ENCODE results near the gene PCDHGA1.

PCDHGA1 gene

GRCh38 chr5:141492168-141492885, 162.0 kb downstream of the PCDHGA1 start:
- Histone ChIP-seq H3K4me1 (peaks cover 90 to 100% (median 100%) of the 10 kb centered on the region in 10 experiments), H3K27ac (peak overlapping the region; percentile 69 to 97 (median 92); a peak in 21 of 22 replicates), H3K4me3 (peak overlapping the region; percentile 52 to 77 (median 62)), H3K9me3 (replicated peaks in 1 of 11) (no peaks in the 10 kb centered on the region; a peak in 1 of 22 replicates), H3K36me3 (peaks cover 0 to 62% (median 43%) of the 10 kb centered on the region in 11 experiments; a peak in 20 of 22 replicates), H3K4me2 (peak overlapping the region; percentile 93 to 99 (median 97)), H3K9ac (peak overlapping the region; percentile 80 to 90 (median 86)), H3K27me3 (no peaks in the 10 kb centered on the region), H4K20me1 (peaks cover 0 to 38% (median 25%) of the 10 kb centered on the region in 11 experiments; a peak in 13 of 22 replicates)
- TF ChIP-seq Cebpa-rat (IDR thresholded peaks at IDR 0.05), result no peak

GRCh38 chr5:141493500-141494422, 163.4 kb downstream of the PCDHGA1 start:
- Histone ChIP-seq H3K4me3 (peak overlapping the region in 8 of 10 experiments; percentile 52 to 77 (median 60); a peak in 12 of 20 replicates), H3K27ac (peak overlapping the region in 10 of 11 experiments; percentile 81 to 97 (median 93); a peak in 20 of 22 replicates), H3K36me3 (peaks cover 3 to 60% (median 43%) of the 10 kb centered on the region in 11 experiments; a peak in 19 of 22 replicates), H3K4me1 (peaks cover 76 to 99% (median 98%) of the 10 kb centered on the region in 10 experiments), H3K9ac (peak overlapping the region; percentile 80 to 90 (median 86); a peak in 19 of 22 replicates), H3K4me2 (peak overlapping the region; percentile 93 to 99 (median 97)), H3K27me3 (no peaks in the 10 kb centered on the region), H3K9me3 (replicated peaks in 1 of 11) (no peaks in the 10 kb centered on the region), H4K20me1 (peaks cover 0 to 25% (median 14%) of the 10 kb centered on the region in 11 experiments; a peak in 10 of 22 replicates)
- no peak for TF ChIP-seq Cebpa-rat (IDR thresholded peaks at IDR 0.05)

- Histone ChIP-seq H3K36me3 (peaks cover 7 to 60% (median 42%) of the 10 kb centered on the region in 11 experiments; a peak in 19 of 22 replicates), H3K27ac (peak overlapping the region; percentile 48 to 97 (median 92)), H3K4me2 (peak overlapping the region; percentile 93 to 99 (median 97)), H3K9ac (peak overlapping the region; percentile 73 to 90 (median 86)), H3K27me3 (no peaks in the 10 kb centered on the region), H4K20me1 (peaks cover 0 to 16% (median 6%) of the 10 kb centered on the region in 11 experiments; a peak in 9 of 22 replicates), H3K4me1 (peaks cover 64 to 97% (median 91%) of the 10 kb centered on the region in 10 experiments), H3K9me3 (replicated peaks in 1 of 11) (no peaks in the 10 kb centered on the region), H3K4me3 (peak overlapping the region; percentile 42 to 77 (median 55))
- no peak for TF ChIP-seq Cebpa-rat (IDR thresholded peaks at IDR 0.05)
Observed at GRCh38 chr5:141494761-141495452, 164.6 kb downstream of the PCDHGA1 start.

GRCh38 chr5:141495453-141495811, 165.1 kb downstream of the PCDHGA1 start:
- Histone ChIP-seq H3K9ac (peak overlapping the region; percentile 73 to 90 (median 86); a peak in 21 of 22 replicates), H3K27me3 (no peaks in the 10 kb centered on the region), H3K27ac (peak overlapping the region; percentile 48 to 97 (median 92); a peak in 21 of 22 replicates), H3K9me3 (replicated peaks in 1 of 11) (no peaks in the 10 kb centered on the region), H3K4me3 (peak overlapping the region; percentile 42 to 77 (median 55)), H3K4me2 (peak overlapping the region; percentile 93 to 99 (median 97)), H3K36me3 (peaks cover 8 to 59% (median 38%) of the 10 kb centered on the region in 11 experiments; a peak in 18 of 22 replicates), H3K4me1 (peaks cover 60 to 91% (median 86%) of the 10 kb centered on the region in 10 experiments), H4K20me1 (peaks cover 0 to 11% (median under 1%) of the 10 kb centered on the region in 11 experiments; a peak in 8 of 22 replicates)
- TF ChIP-seq Cebpa-rat (IDR thresholded peaks at IDR 0.05), result no peak

DNA sequence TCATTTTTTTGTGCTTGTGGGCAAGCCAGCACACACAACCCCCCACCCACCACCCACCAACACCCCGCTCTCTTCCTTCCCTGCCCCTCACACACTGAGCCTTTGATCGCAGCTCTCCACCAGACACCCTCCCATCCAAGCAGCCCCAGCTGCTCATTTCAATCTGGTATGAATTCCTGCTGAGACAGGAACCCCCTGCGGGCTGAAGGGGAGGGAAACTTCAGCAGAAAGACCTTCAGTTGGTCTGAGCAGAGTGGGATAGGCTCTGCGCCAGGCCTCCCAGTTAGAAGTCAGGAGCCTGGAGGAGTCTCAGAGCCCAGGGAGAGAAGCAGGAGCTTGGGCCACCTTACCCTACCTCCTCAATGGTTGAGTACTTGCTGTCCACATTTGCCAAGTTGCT, 165.7 kb downstream of the PCDHGA1 start:
- TF ChIP-seq Cebpa-rat (IDR thresholded peaks at IDR 0.05), result no peak
- H3K9ac ChIP-seq, result peak overlapping the region in 10 of 11 experiments; percentile 82 to 90 (median 86); a peak in 19 of 22 replicates
- H3K9me3 ChIP-seq (replicated peaks in 1 of 11), result no peaks in the 10 kb centered on the region
- H3K27ac ChIP-seq, result peak overlapping the region in 10 of 11 experiments; percentile 24 to 97 (median 93); a peak in 20 of 22 replicates
- H3K4me3 ChIP-seq, result peak overlapping the region in 9 of 10 experiments; percentile 46 to 77 (median 55); a peak in 18 of 20 replicates
- H3K27me3 ChIP-seq, result no peaks in the 10 kb centered on the region
- peaks cover 55 to 85% (median 79%) of the 10 kb centered on the region in 10 experiments for H3K4me1 ChIP-seq
- H4K20me1 ChIP-seq, result peaks cover 0 to 5% (median 0%) of the 10 kb centered on the region in 11 experiments; a peak in 4 of 22 replicates
- peaks cover 7 to 58% (median 34%) of the 10 kb centered on the region in 11 experiments; a peak in 18 of 22 replicates for H3K36me3 ChIP-seq
- H3K4me2 ChIP-seq, result peak overlapping the region; percentile 93 to 99 (median 97)

- TF ChIP-seq Cebpa-rat (IDR thresholded peaks at IDR 0.05), result no peak
- Histone ChIP-seq H4K20me1 (no peaks in the 10 kb centered on the region), H3K9me3 (replicated peaks in 1 of 11) (no peaks in the 10 kb centered on the region), H3K4me2 (0 out of 22 replicates have a peak overlapping the region, but pooled peaks of 2 of the 11 experiments have one; percentile 4 to 16), H3K4me1 (peaks cover 41 to 83% (median 74%) of the 10 kb centered on the region in 10 experiments), H3K9ac (peak overlapping the region in 1 of 11 experiments; percentile 33; a peak in 2 of 22 replicates), H3K27me3 (no peaks in the 10 kb centered on the region), H3K27ac (peak overlapping the region in 8 of 11 experiments; percentile 12 to 100 (median 44); a peak in 13 of 22 replicates), H3K36me3 (peaks cover 17 to 96% (median 71%) of the 10 kb centered on the region in 11 experiments; a peak in 19 of 22 replicates), H3K4me3 (no peak overlapping the region)
Observed at GRCh38 chr5:141501761-141502160, 171.4 kb downstream of the PCDHGA1 start.

GRCh38 chr5:141503681-141504080, 173.4 kb downstream of the PCDHGA1 start:
- Histone ChIP-seq H3K9ac (peak overlapping the region in 7 of 11 experiments; percentile 19 to 99 (median 97); a peak in 11 of 22 replicates), H3K9me3 (replicated peaks in 1 of 11) (no peaks in the 10 kb centered on the region), H3K27me3 (no peaks in the 10 kb centered on the region), H3K4me2 (peak overlapping the region; percentile 56 to 97 (median 94)), H3K27ac (peak overlapping the region in 9 of 11 experiments; percentile 25 to 100 (median 100); a peak in 17 of 22 replicates), H3K36me3 (peaks cover 10 to 81% (median 55%) of the 10 kb centered on the region in 11 experiments; a peak in 19 of 22 replicates), H3K4me1 (peaks cover 61 to 84% (median 74%) of the 10 kb centered on the region in 10 experiments), H3K4me3 (no peak overlapping the region), H4K20me1 (no peaks in the 10 kb centered on the region)
- TF ChIP-seq Cebpa-rat (IDR thresholded peaks at IDR 0.05), result no peak
